HepG2 (cell line): ENCODE data around the gene FGGY. TPM values are rescaled to one million over a fixed set of nuclear protein-coding genes. Genes with fewer than 3 reads are reported as not detected.

Experiments
- ATAC-seq: fragments of 200-7000 bp; cut with Tn5 transposase; 3 replicates; pipeline ENCODE4 v1.9.1; 2020; ENCODE audit warnings: mild to moderate bottlenecking, moderate library complexity
- BruUV-seq: library from RNA; stranded (reverse); fragments of 400-500 nt; replicated peaks from 2 replicates; lab custom pipeline; 2021; lab: Mats Ljungman, UMichigan
- CTCF ChIA-PET: fragments of 300-600 bp; formaldehyde crosslinking; extraction: SDS; loops from one replicate; lab custom pipeline; 2021; ENCODE audit warnings: low total read pairs, inconsistent platforms, low intra/inter-chr PET ratio; lab: Yijun Ruan, JAX
- POLR2A ChIA-PET: fragments of 350-600 bp; sonication (Branson Sonifier 250); formaldehyde crosslinking; loops from one replicate; lab custom pipeline; 2020; ENCODE audit warnings: antibody characterized with exemption, inconsistent platforms; lab: Yijun Ruan, JAX
- DNase-seq: peaks from one replicate; pipeline ENCODE4 v3.0.0-alpha.2; 2015; ENCODE audit warnings: low spot score
- FAIRE-seq: peaks from 3 replicates; lab custom pipeline; 2011; peaks lifted over from hg19 to GRCh38; lab: Jason Lieb, UNC
- H2AFZ ChIP-seq: one replicate; pipeline ENCODE4 v1.6.1; 2011; ENCODE audit warnings: low read length, inconsistent platforms
- H3K27ac ChIP-seq: fragments of 300-600 bp; 3 replicates; pipeline ENCODE4 v1.8.0; 2011; ENCODE audit warnings: mixed run types, mild to moderate bottlenecking, mixed read lengths, low read length, inconsistent platforms; ENCODE audit not compliant: insufficient read depth; ENCODE audit errors: extremely low read length
- H3K27me3 ChIP-seq, 2 experiments: fragments of 200-600 bp in 1 of 2; 2 replicates in 1 of 2; 3 replicates in 1 of 2; pipeline versions ENCODE4 v1.6.0 to v1.8.0; 2011; ENCODE audit warnings: low read length in 2 of 2, mild to moderate bottlenecking in 2 of 2, moderate library complexity in 2 of 2, inconsistent platforms in 1 of 2; ENCODE audit not compliant: insufficient read depth in 2 of 2, control insufficient read depth in 1 of 2
- H3K36me3 ChIP-seq, 2 experiments: fragments of 200-600 bp in 1 of 2; replicated peaks in 1 of 2; 2 replicates in 1 of 2; 3 replicates in 1 of 2; pipeline versions ENCODE4 v1.5.1 to v1.8.0; 2011; ENCODE audit warnings: low read length in 2 of 2, inconsistent platforms in 1 of 2; ENCODE audit not compliant: insufficient read depth in 2 of 2, control insufficient read depth in 1 of 2
- H3K4me1 ChIP-seq: 2 replicates; pipeline ENCODE4 v1.5.1; 2012; ENCODE audit warnings: low read length, inconsistent platforms; ENCODE audit not compliant: insufficient read depth
- H3K4me2 ChIP-seq: 2 replicates; pipeline ENCODE4 v1.6.0; 2011; ENCODE audit warnings: low read depth, low read length, inconsistent platforms
- H3K4me3 ChIP-seq, 3 experiments: fragments of 200-600 bp in 1 of 3; sonication (generic), shearing (Covaris generic) in 1 of 3; replicated peaks in 1 of 3; 2 replicates each; pipeline ENCODE4 v1.5.1; 2011 to 2016; ENCODE audit warnings: low read length in 3 of 3, inconsistent platforms in 2 of 3, low read depth in 2 of 3, mild to moderate bottlenecking in 2 of 3, control low read depth in 1 of 3, mixed read lengths in 1 of 3; ENCODE audit not compliant: insufficient read depth in 1 of 3
- H3K79me2 ChIP-seq: one replicate; pipeline ENCODE4 v1.6.1; 2011; ENCODE audit warnings: low read length, inconsistent platforms; ENCODE audit not compliant: insufficient read depth
- H3K9ac ChIP-seq: 2 replicates; pipeline ENCODE4 v1.6.0; 2011; ENCODE audit warnings: mild to moderate bottlenecking, low read depth, low read length, inconsistent platforms; ENCODE audit not compliant: insufficient read depth
- H3K9me3 ChIP-seq: 2 replicates; pipeline ENCODE4 v1.5.1; 2012; ENCODE audit warnings: mild to moderate bottlenecking, low read length
- H4K20me1 ChIP-seq: 2 replicates; pipeline ENCODE4 v1.6.0; 2011; ENCODE audit warnings: inconsistent platforms, mild to moderate bottlenecking, low read length, moderate library complexity; ENCODE audit not compliant: insufficient read depth
- AGO2 ChIP-seq: fragments of 200-400 bp; formaldehyde crosslinking; optimal IDR thresholded peaks from 2 replicates; pipeline ENCODE3; 2017; ENCODE audit warnings: mild to moderate bottlenecking, low read depth, low read length, moderate library complexity
- ATF6 ChIP-seq: sonication (generic); formaldehyde crosslinking; conservative IDR thresholded peaks from 2 replicates; pipeline ENCODE4 v1.4.0; 2020; ENCODE audit warnings: missing genetic modification reagents
- FOXC1 ChIP-seq: sonication (generic); formaldehyde crosslinking; IDR thresholded peaks from 2 replicates; pipeline ENCODE4 v1.8.0; 2022; ENCODE audit warnings: mild to moderate bottlenecking, missing genetic modification reagents, borderline replicate concordance
- IRF2 ChIP-seq: IDR thresholded peaks from 2 replicates; pipeline ENCODE4 v1.6.1; 2018; ENCODE audit warnings: missing genetic modification reagents, missing compliant biosample characterization
- KLF9 ChIP-seq: IDR thresholded peaks from 2 replicates; pipeline ENCODE4 v1.6.1; 2016; ENCODE audit warnings: low read depth
- KMT2B ChIP-seq: IDR thresholded peaks from 2 replicates; pipeline ENCODE4 v1.6.1; 2016; ENCODE audit warnings: missing genetic modification reagents, missing compliant biosample characterization
- MED8 ChIP-seq: sonication (generic); formaldehyde crosslinking; IDR thresholded peaks from 2 replicates; pipeline ENCODE4 v1.8.1; 2023; ENCODE audit warnings: mild to moderate bottlenecking, missing genetic modification reagents; ENCODE audit not compliant: insufficient replicate concordance
- MYNN ChIP-seq: sonication (generic); formaldehyde crosslinking; IDR thresholded peaks from 2 replicates; pipeline ENCODE4 v1.4.0; 2020; ENCODE audit warnings: mild to moderate bottlenecking, low read depth, missing genetic modification reagents
- ONECUT2 ChIP-seq: sonication (generic); formaldehyde crosslinking; IDR thresholded peaks from 2 replicates; pipeline ENCODE4 v1.4.0; 2020; ENCODE audit warnings: missing genetic modification reagents
- SOX6 ChIP-seq, 2 experiments: fragments of 450-650 bp in 1 of 2; sonication (generic) in 1 of 2; formaldehyde crosslinking in 1 of 2; IDR thresholded peaks; 2 replicates each; pipeline versions ENCODE4 v1.4.0 to v1.6.1; 2017 to 2020; ENCODE audit warnings: antibody characterized with exemption in 1 of 2, mild to moderate bottlenecking in 1 of 2, missing genetic modification reagents in 1 of 2
- SUZ12 ChIP-seq: fragments of 150-350 bp; IDR thresholded peaks from 2 replicates; pipeline ENCODE4 v1.6.1; 2014; ENCODE audit warnings: low read depth, low read length
- ZC3H13 ChIP-seq: sonication (generic); formaldehyde crosslinking; IDR thresholded peaks from 2 replicates; pipeline ENCODE4 v1.8.1; 2023; ENCODE audit warnings: mild to moderate bottlenecking, missing genetic modification reagents, moderate library complexity
- ZNF3 ChIP-seq: IDR thresholded peaks from 2 replicates; pipeline ENCODE4 v1.7.0; 2017; ENCODE audit warnings: inconsistent platforms
- ZNF605 ChIP-seq: sonication (generic); formaldehyde crosslinking; IDR thresholded peaks from 2 replicates; pipeline ENCODE4 v1.8.0; 2022; ENCODE audit warnings: mild to moderate bottlenecking, missing genetic modification reagents
- ZNF703 ChIP-seq: sonication (generic); formaldehyde crosslinking; IDR thresholded peaks from 2 replicates; pipeline ENCODE4 v1.5.1; 2020; ENCODE audit warnings: missing genetic modification reagents, mild to moderate bottlenecking, moderate library complexity, borderline replicate concordance
- WGBS: methylation state at CpG from one replicate; pipeline ENCODE4 v1.1.6; 2017; ENCODE audit warnings: low lambda C conversion rate; 5-methylcytosine and 5-hydroxymethylcytosine counted together
- in situ Hi-C: cut with HindIII; loops from 2 replicates; pipeline ENCODE4 v1.10.0; 2017; ENCODE audit warnings: low pct_unique_long_range_greater_than_20kb; ENCODE audit not compliant: extremely low pct_ligation_motif_present
- intact Hi-C: fragments of 100-400 bp; cut with micrococcal nuclease; formaldehyde crosslinking; loops from one replicate; pipeline ENCODE4 v1.10.0; 2022; ENCODE audit not compliant: unreplicated experiment
- polyA plus RNA-seq, 8 experiments: library from polyadenylated mRNA; depleted of rRNA in 3 of 8; stranded (reverse) in 7 of 8; unstranded in 1 of 8; fragments of >200 nt; fragmentation: Illumina TruSeq in 4 of 8; extraction: Trizol in 4 of 8; gene quantifications; 2 replicates each; pipeline versions ENCODE4 v1.2.1 to v1.2.3, GENCODE V29; 2011 to 2016; ENCODE audit warnings: low read depth in 4 of 8, missing spikeins in 1 of 8, mixed read lengths in 1 of 8; ENCODE audit not compliant: insufficient read depth in 1 of 8
- total RNA-seq, 5 experiments: library from RNA; depleted of rRNA; stranded (reverse); fragments of >200 nt; fragmentation: Illumina TruSeq; extraction: Trizol; gene quantifications; 2 replicates each; pipeline ENCODE4 v1.2.3, GENCODE V29; 2016; ENCODE audit warnings: low read depth in 1 of 5

FGGY gene
- total and polyA plus RNA-seq, 2 of the 13 experiments (the other 11 are each of a cell fraction or from before 2014, with no cell fraction given): 15.7 to 27.5 TPM

DNA sequence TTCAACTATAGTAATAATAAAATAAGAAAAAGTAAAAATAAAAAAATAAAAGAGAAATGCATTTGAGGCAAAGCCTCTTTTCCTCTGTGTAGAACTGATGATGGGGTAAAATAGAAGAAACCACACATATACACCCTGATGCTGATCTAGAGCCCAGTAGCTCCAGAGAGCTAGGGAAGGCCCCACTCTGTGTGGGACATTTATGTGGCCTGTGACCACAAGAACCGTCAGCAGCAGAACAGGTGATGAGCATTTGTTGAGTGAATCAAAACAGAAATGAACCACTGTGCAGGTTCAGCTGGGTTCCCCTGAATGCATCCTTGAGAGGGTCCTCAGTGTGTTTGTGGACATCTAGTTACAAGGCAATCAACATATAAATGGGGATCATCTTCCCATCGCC is 296.0 kb downstream of the FGGY start:
- Histone ChIP-seq H3K4me2 (no peak overlapping the region), H3K9ac (no peak overlapping the region), H2AFZ (no peak overlapping the region), H3K36me3 (no peaks in the 10 kb centered on the region), H4K20me1 (no peaks in the 10 kb centered on the region), H3K79me2 (no peaks in the 10 kb centered on the region), H3K9me3 (no peaks in the 10 kb centered on the region), H3K27me3 (no peaks in the 10 kb centered on the region), H3K4me1 (peaks cover 40% of the 10 kb centered on the region), H3K27ac (no peak overlapping the region), H3K4me3 (no peak overlapping the region)
- BruUV-seq: no TSS peak
- ChIA-PET CTCF (no interaction called here), POLR2A (interaction anchor here (2.5 kb wide), 1 partner anchor 106 kb away, joined by 13 read pairs; no protein-coding TSS in a partner anchor)
- intact Hi-C loops: no loop called here
- TF ChIP-seq ZNF703 (CRISPR knock-in tag) (no peak), AGO2 (no peak), ZNF605 (CRISPR knock-in tag) (no peak), SUZ12 (no peak), KLF9 (CRISPR knock-in tag) (no peak), ZC3H13 (CRISPR knock-in tag) (no peak), ONECUT2 (CRISPR knock-in tag) (no peak), MED8 (CRISPR knock-in tag) (no peak), IRF2 (CRISPR knock-in tag) (no peak), KMT2B (CRISPR knock-in tag) (no peak), FOXC1 (CRISPR knock-in tag) (no peak), SOX6 (IDR thresholded peaks at IDR 0.05) (no peak), SOX6 (CRISPR knock-in tag; IDR thresholded peaks at IDR 0.05) (no peak), ZNF3 (CRISPR knock-in tag) (no peak), MYNN (no peak), ATF6 (no peak)
- in situ Hi-C loops: no loop called here
- 95% methylated on average over 2 of the region's 2 CpGs for WGBS
- DNase-seq: no peak
- no peak for ATAC-seq
- no peak for FAIRE-seq
